Lower lobe of right lung (tissue), 2 donors: ENCODE results near the gene CAMKMT. TPM values are rescaled to one million over a fixed set of nuclear protein-coding genes. Genes with fewer than 3 reads are reported as not detected.

Experiments used
- ATAC-seq, 2 donors: fragments of 200-7000 bp; cut with Tn5 transposase; one replicate each; pipeline ENCODE4 v1.9.1; 2020 to 2022; ENCODE audit warnings: mild to moderate bottlenecking in 2 of 2, moderate library complexity in 2 of 2
- DNase-seq: peaks from one replicate; pipeline ENCODE4 v3.0.0-alpha.2; 2020
- H3K27ac ChIP-seq: fragments of 200-600 bp; one replicate; pipeline ENCODE4 v1.8.0; 2022
- H3K27me3 ChIP-seq: fragments of 200-600 bp; one replicate; pipeline ENCODE4 v1.8.0; 2022; ENCODE audit warnings: low read depth
- H3K36me3 ChIP-seq: fragments of 200-600 bp; one replicate; pipeline ENCODE4 v1.8.0; 2022; ENCODE audit warnings: mild to moderate bottlenecking
- H3K4me1 ChIP-seq: fragments of 200-600 bp; one replicate; pipeline ENCODE4 v1.8.0; 2022
- H3K4me3 ChIP-seq: fragments of 200-600 bp; one replicate; pipeline ENCODE4 v1.8.0; 2022; ENCODE audit warnings: mild to moderate bottlenecking
- H3K9me3 ChIP-seq: fragments of 200-600 bp; one replicate; pipeline ENCODE4 v1.8.0; 2022
- intact Hi-C: fragments of 100-400 bp; cut with DNase I; formaldehyde crosslinking; loops from one replicate; pipeline ENCODE4 v1.11.0; 2022
- total RNA-seq: library from RNA; stranded (reverse); fragmentation: NEBNext Ultra II Directional; extraction: Animal tissue kit (Norgen Biotek cat#: 25700); gene quantifications from one replicate; pipeline ENCODE4 v1.2.1, GENCODE V29; 2021
- TF ChIP-seq, protein P1 (sequence below): fragments of 200-600 bp; IDR thresholded peaks from one replicate; pipeline ENCODE4 v1.8.0; 2022; ENCODE audit warnings: antibody characterized with exemption, mild to moderate bottlenecking
- donor health status: DM: no; HTN: yes; CAD: no; lungs with severe emphysema.

CAMKMT gene
- total RNA-seq, 1 donor from 2014 or later: 10.5 TPM

DNA sequence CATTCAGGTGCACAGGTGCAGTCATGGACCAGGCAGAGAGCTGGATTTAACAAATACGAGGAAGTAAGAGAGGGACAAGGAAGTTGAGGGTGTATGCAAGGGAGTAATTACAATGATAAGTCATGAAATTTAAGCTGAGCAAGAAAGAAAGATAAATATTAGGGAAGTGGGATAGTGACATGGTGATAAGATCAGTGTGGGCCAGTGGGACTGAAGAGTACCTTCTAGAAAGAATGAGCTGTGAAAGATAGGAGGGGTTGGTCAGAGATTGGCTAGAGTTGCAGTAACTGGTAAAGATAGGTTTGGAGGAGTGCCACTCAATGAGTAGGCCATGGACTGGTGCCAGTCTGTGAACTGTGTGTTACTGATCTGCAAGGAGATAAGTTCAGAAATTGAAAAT, 378.9 kb downstream of the CAMKMT start:
- no peak for DNase-seq

DNA sequence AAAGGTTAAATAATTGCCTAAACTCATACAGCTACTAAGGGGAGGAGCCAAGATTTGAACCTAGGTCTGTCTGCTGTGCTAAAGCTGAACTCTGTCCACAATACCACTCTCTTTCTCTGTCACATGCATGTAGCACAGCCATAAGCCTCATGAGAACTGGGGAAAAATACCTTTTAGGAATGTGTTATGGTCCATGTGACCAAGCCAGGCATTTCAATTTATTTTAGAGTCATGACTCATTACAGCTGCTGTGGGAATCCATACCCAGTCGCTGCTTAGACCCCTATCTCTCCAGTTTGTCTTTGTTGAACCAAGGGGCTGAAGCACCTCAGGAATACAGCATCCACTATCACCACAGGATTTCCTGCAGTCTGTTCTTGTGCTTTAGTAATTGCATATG, 379.8 kb downstream of the CAMKMT start:
- DNase-seq (no peak), ATAC-seq (no peak)
- Histone ChIP-seq H3K36me3 (no peaks in the 10 kb centered on the region), H3K4me1 (no peaks in the 10 kb centered on the region), H3K27ac (no peak overlapping the region), H3K27me3 (no peaks in the 10 kb centered on the region), H3K4me3 (no peak overlapping the region), H3K9me3 (peaks cover 4% of the 10 kb centered on the region)
- TF ChIP-seq, protein P1, sequence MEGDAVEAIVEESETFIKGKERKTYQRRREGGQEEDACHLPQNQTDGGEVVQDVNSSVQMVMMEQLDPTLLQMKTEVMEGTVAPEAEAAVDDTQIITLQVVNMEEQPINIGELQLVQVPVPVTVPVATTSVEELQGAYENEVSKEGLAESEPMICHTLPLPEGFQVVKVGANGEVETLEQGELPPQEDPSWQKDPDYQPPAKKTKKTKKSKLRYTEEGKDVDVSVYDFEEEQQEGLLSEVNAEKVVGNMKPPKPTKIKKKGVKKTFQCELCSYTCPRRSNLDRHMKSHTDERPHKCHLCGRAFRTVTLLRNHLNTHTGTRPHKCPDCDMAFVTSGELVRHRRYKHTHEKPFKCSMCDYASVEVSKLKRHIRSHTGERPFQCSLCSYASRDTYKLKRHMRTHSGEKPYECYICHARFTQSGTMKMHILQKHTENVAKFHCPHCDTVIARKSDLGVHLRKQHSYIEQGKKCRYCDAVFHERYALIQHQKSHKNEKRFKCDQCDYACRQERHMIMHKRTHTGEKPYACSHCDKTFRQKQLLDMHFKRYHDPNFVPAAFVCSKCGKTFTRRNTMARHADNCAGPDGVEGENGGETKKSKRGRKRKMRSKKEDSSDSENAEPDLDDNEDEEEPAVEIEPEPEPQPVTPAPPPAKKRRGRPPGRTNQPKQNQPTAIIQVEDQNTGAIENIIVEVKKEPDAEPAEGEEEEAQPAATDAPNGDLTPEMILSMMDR: no peak
- intact Hi-C loops: no loop called here

More for the DNA sequence above, 378.9 kb downstream of the CAMKMT start:
- no peaks in the 10 kb centered on the region for H3K36me3 ChIP-seq
- peaks cover 12% of the 10 kb centered on the region for H3K9me3 ChIP-seq
- no peak for ATAC-seq
- H3K4me3 ChIP-seq: no peak overlapping the region
- no peak overlapping the region for H3K27ac ChIP-seq
- no peaks in the 10 kb centered on the region for H3K27me3 ChIP-seq
- TF ChIP-seq, protein P1: no peak
- intact Hi-C loops: no loop called here
- H3K4me1 ChIP-seq: no peaks in the 10 kb centered on the region

GRCh38 chr2:44742057-44742456, 380.3 kb downstream of the CAMKMT start:
- H3K4me3 ChIP-seq: no peak overlapping the region
- intact Hi-C loops: no loop called here
- H3K4me1 ChIP-seq: no peaks in the 10 kb centered on the region
- H3K9me3 ChIP-seq: no peaks in the 10 kb centered on the region
- DNase-seq (no peak), ATAC-seq (no peak)
- no peak overlapping the region for H3K27ac ChIP-seq
- no peaks in the 10 kb centered on the region for H3K36me3 ChIP-seq
- no peaks in the 10 kb centered on the region for H3K27me3 ChIP-seq
- TF ChIP-seq, protein P1: no peak

DNA sequence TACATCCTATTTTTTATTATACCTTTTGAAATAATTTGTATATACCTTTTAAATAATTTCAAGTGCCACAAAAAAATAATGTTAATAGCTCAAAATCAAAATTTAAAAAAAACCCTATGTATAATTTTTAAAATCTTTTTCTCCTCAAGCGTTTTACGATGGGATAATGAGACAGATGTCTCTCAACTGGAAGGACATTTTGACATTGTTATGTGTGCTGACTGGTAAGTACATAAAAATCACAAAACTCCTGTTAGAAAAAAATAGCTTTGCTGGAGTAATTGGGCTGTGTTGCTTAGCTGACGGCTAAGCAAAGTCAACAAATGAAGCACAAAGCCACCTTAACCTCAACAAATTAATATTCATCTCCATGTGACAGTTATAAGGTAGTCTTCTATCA, 381.7 kb downstream of the CAMKMT start:
- no peak overlapping the region for H3K4me3 ChIP-seq
- H3K9me3 ChIP-seq: no peaks in the 10 kb centered on the region
- no peak overlapping the region for H3K27ac ChIP-seq
- intact Hi-C loops: no loop called here
- ATAC-seq: no peak
- TF ChIP-seq, protein P1: no peak
- H3K27me3 ChIP-seq: no peaks in the 10 kb centered on the region
- DNase-seq: no peak
- no peaks in the 10 kb centered on the region for H3K4me1 ChIP-seq
- no peaks in the 10 kb centered on the region for H3K36me3 ChIP-seq

DNA sequence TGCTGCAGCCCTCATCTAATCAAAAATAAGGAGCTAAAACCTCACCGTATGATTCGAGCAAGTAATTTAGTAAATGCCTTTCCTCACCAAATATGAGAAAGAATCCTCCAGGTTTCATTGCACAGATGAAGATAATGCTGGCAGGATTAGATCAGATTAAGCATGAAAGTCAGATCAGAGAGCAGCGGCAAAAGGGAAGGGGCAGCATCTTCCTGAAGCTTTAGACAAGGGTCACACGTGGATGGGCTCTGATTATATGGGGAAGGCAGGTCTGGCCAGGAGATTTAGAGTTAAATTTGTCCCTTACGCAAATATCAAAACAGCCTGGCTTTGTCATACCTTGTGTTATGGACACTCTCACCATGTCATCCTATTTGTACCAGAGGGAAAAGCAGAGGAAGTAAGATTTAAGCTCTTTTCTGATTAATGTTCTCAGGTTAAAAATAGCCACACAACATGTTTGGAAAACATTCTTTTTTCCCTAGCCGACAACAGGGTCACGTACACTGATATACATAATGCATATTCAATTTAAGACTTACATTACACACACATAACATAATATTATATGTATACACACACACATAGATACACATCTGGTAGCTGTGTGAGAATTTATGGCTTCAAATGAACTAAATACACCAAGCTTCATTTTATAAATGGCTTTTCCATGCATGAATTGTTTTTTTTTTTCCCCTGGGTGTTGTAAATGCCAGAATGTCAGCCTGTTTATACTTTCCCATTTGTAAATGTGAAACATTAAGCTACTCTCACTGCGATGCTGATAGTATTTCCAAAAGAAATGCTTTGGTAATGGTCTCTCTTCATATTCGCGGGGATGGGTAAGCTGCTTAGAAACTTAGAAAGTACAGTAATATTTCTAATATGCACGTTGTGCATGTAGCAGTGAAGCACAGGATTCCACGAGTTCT, 383.5 kb downstream of the CAMKMT start:
- no peaks in the 10 kb centered on the region for H3K27me3 ChIP-seq
- H3K4me3 ChIP-seq: no peak overlapping the region
- TF ChIP-seq, protein P1: no peak
- H3K9me3 ChIP-seq: no peaks in the 10 kb centered on the region
- intact Hi-C loops: no loop called here
- H3K36me3 ChIP-seq: no peaks in the 10 kb centered on the region
- no peak overlapping the region for H3K27ac ChIP-seq
- ATAC-seq (no peak), DNase-seq (no peak)
- H3K4me1 ChIP-seq: no peaks in the 10 kb centered on the region
